ENCODE measurements around the gene CTBP2. TPM values are rescaled to one million over a fixed set of nuclear protein-coding genes. Genes with fewer than 3 reads are reported as not detected.

Gene CTBP2
- total and polyA plus RNA-seq, 4 donors = 19.2 to 80.6 (median 63.2) TPM

GRCh38 chr10:125120053-125120710, 40.2 kb downstream of the CTBP2 start:
- peak in 2 of 3 donors; percentile 30 to 57 for DNase-seq
- ATAC-seq (ENCODE audit: insufficient read depth, low FRiP score) = no peak
- H3K9ac ChIP-seq (ENCODE audit: insufficient read depth in 1 of 2, low read length in 2 of 2) = no peak overlapping the region

GRCh38 chr10:125118701-125119100, 41.7 kb downstream of the CTBP2 start:
- WGBS, 2 donors = 89 to 91% methylated on average over 10 of the region's 10 CpGs
- DNase-seq (no peak), ATAC-seq (ENCODE audit: insufficient read depth, low FRiP score) (no peak)
- no peak overlapping the region for H3K4me3 ChIP-seq
- no peaks in the 10 kb centered on the region for H3K27me3 ChIP-seq (ENCODE audit: control insufficient read depth in 3 of 3, insufficient read depth in 3 of 3, low read length in 2 of 3)
- no peak for TF ChIP-seq CTCF (IDR thresholded peaks at IDR 0.05; ENCODE audit: control extremely low read depth, extremely low read depth)
- H3K36me3 ChIP-seq (ENCODE audit: control insufficient read depth in 4 of 4, insufficient read depth in 4 of 4, low read length in 4 of 4) = no peaks in the 10 kb centered on the region
- no peak overlapping the region for H3K9ac ChIP-seq (ENCODE audit: insufficient read depth in 1 of 2, low read length in 2 of 2)
- H3K4me1 ChIP-seq (ENCODE audit: control insufficient read depth in 5 of 5, insufficient read depth in 5 of 5, low read length in 5 of 5) = peaks cover 22 to 57% (median 47%) of the 10 kb centered on the region in 5 donors
- H3K9me3 ChIP-seq (ENCODE audit: control insufficient read depth in 4 of 4, insufficient read depth in 3 of 4, low read length in 3 of 4) = no peaks in the 10 kb centered on the region
- H3K27ac ChIP-seq (ENCODE audit: low read depth in 1 of 2, low read length in 1 of 2) = peak overlapping the region in 1 of 2 donors; percentile 86

More at GRCh38 chr10:125120053-125120710, 40.2 kb downstream of the CTBP2 start:
- H3K4me1 ChIP-seq (ENCODE audit: control insufficient read depth in 5 of 5, insufficient read depth in 5 of 5, low read length in 5 of 5) = peaks cover 26 to 63% (median 49%) of the 10 kb centered on the region in 5 donors
- no peaks in the 10 kb centered on the region for H3K9me3 ChIP-seq (ENCODE audit: control insufficient read depth in 4 of 4, insufficient read depth in 3 of 4, low read length in 3 of 4)
- no peak for TF ChIP-seq CTCF (IDR thresholded peaks at IDR 0.05; ENCODE audit: control extremely low read depth, extremely low read depth)
- WGBS, 2 donors = 59 to 75% methylated on average over 11 of the region's 11 CpGs
- no peaks in the 10 kb centered on the region for H3K27me3 ChIP-seq (ENCODE audit: control insufficient read depth in 3 of 3, insufficient read depth in 3 of 3, low read length in 2 of 3)
- peak overlapping the region in 1 of 2 donors; percentile 21 for H3K27ac ChIP-seq (ENCODE audit: low read depth in 1 of 2, low read length in 1 of 2)
- no peaks in the 10 kb centered on the region for H3K36me3 ChIP-seq (ENCODE audit: control insufficient read depth in 4 of 4, insufficient read depth in 4 of 4, low read length in 4 of 4)
- H3K4me3 ChIP-seq = no peak overlapping the region

- peak; percentile 84 to 95 (median 93) for DNase-seq
- Histone ChIP-seq H3K4me3 (no peak overlapping the region), H3K4me1 (ENCODE audit: control insufficient read depth in 5 of 5, insufficient read depth in 5 of 5, low read length in 5 of 5) (peaks cover 17 to 51% (median 42%) of the 10 kb centered on the region in 5 donors), H3K27ac (ENCODE audit: low read depth in 1 of 2, low read length in 1 of 2) (peak overlapping the region; percentile 24 to 86), H3K9ac (ENCODE audit: insufficient read depth in 1 of 2, low read length in 2 of 2) (peak overlapping the region in 1 of 2 donors; percentile 61), H3K9me3 (ENCODE audit: control insufficient read depth in 4 of 4, insufficient read depth in 3 of 4, low read length in 3 of 4) (no peaks in the 10 kb centered on the region), H3K27me3 (ENCODE audit: control insufficient read depth in 3 of 3, insufficient read depth in 3 of 3, low read length in 2 of 3) (no peaks in the 10 kb centered on the region), H3K36me3 (ENCODE audit: control insufficient read depth in 4 of 4, insufficient read depth in 4 of 4, low read length in 4 of 4) (no peaks in the 10 kb centered on the region)
- ATAC-seq (ENCODE audit: insufficient read depth, low FRiP score) = no peak
- no peak for TF ChIP-seq CTCF (IDR thresholded peaks at IDR 0.05; ENCODE audit: control extremely low read depth, extremely low read depth)
- WGBS, 2 donors = 44 to 62% methylated on average over 14 of the region's 14 CpGs
Measured at GRCh38 chr10:125118011-125118611, 42.3 kb downstream of the CTBP2 start.
